Left cardiac atrium (tissue), 4 donors: ENCODE measurements around the gene NTM. TPM values are rescaled to one million over a fixed set of nuclear protein-coding genes. Genes with fewer than 3 reads are reported as not detected.

Experiments
- ATAC-seq, 2 donors: fragments of 200-7000 bp; cut with Tn5 transposase; one replicate each; pipeline ENCODE4 v1.9.1; 2020; ENCODE audit warnings: mild to moderate bottlenecking in 2 of 2, moderate library complexity in 2 of 2
- DNase-seq: peaks from one replicate; pipeline ENCODE4 v3.0.0-alpha.2; 2020
- intact Hi-C, 2 donors: fragments of 100-400 bp; cut with DNase I; formaldehyde crosslinking; loops; one replicate each; pipeline versions ENCODE4 v1.14.1 to v1.15.1; 2022 to 2023
- total RNA-seq, 2 donors: library from RNA; stranded (reverse); fragmentation: NEBNext Ultra II Directional; extraction: Animal tissue kit (Norgen Biotek cat#: 25700); gene quantifications; one replicate each; pipeline ENCODE4 v1.2.1, GENCODE V29; 2021
- donor health status: DM: no; HTN: yes; CAD: no.
- donor health status: DM: no; HTN: yes; CAD: no; lungs with severe emphysema.
- donor health status: DM: yes; HTN: yes; CAD: no.
- donor health status: Dilated cardiomyopathy.

The NTM gene
- total RNA-seq, 2 donors from 2014 or later = 21.5 to 37.4 TPM

GRCh38 chr11:131945706-131946105 lies 575.3 kb downstream of the NTM start:
- intact Hi-C loops = no loop called here
- no peak for DNase-seq
- no peak for ATAC-seq

GRCh38 chr11:131947511-131947910 lies 577.1 kb downstream of the NTM start:
- intact Hi-C loops = no loop called here
- no peak for DNase-seq
- no peak for ATAC-seq

GRCh38 chr11:131951121-131951520 lies 580.7 kb downstream of the NTM start:
- intact Hi-C loops = no loop called here
- no peak for ATAC-seq
- no peak for DNase-seq

- ATAC-seq (no peak), DNase-seq (no peak)
- intact Hi-C loops = no loop called here
Observed at GRCh38 chr11:131954146-131954545, 583.7 kb downstream of the NTM start.

GRCh38 chr11:131955904-131956303 lies 585.5 kb downstream of the NTM start:
- intact Hi-C loops = no loop called here
- ATAC-seq = peak in 1 of 2 donors; percentile 17
- no peak for DNase-seq

- ATAC-seq = no peak
- intact Hi-C loops = no loop called here
Observed at GRCh38 chr11:131957201-131957600, 586.8 kb downstream of the NTM start.

GRCh38 chr11:131957875-131958274 lies 587.5 kb downstream of the NTM start:
- no peak for DNase-seq
- intact Hi-C loops = no loop called here
- no peak for ATAC-seq

More at GRCh38 chr11:131957201-131957600, 586.8 kb downstream of the NTM start:
- DNase-seq = no peak

- intact Hi-C loops = no loop called here
- no peak for ATAC-seq
Observed at GRCh38 chr11:131962818-131963217, 592.4 kb downstream of the NTM start.

GRCh38 chr11:131964698-131965483 lies 594.5 kb downstream of the NTM start:
- intact Hi-C loops = no loop called here
- DNase-seq (no peak), ATAC-seq (no peak)

More at GRCh38 chr11:131962818-131963217, 592.4 kb downstream of the NTM start:
- DNase-seq = no peak

GRCh38 chr11:131965504-131965903 lies 595.1 kb downstream of the NTM start:
- intact Hi-C loops = no loop called here
- DNase-seq (no peak), ATAC-seq (no peak)

- DNase-seq (no peak), ATAC-seq (peak; percentile 57 to 80)
- intact Hi-C loops = no loop called here
Observed at GRCh38 chr11:131966667-131967066, 596.3 kb downstream of the NTM start.

GRCh38 chr11:131969261-131969660 lies 598.8 kb downstream of the NTM start:
- intact Hi-C loops = no loop called here
- ATAC-seq = no peak
- no peak for DNase-seq

- ATAC-seq = no peak
- intact Hi-C loops = no loop called here
- no peak for DNase-seq
Observed at GRCh38 chr11:131973061-131973460, 602.6 kb downstream of the NTM start.

GRCh38 chr11:131975619-131976018 lies 605.2 kb downstream of the NTM start:
- intact Hi-C loops = loop anchor here in 1 of 2 donors (5.0 kb wide), 1 partner anchor 52 kb away; no protein-coding TSS in a partner anchor
- ATAC-seq (no peak), DNase-seq (no peak)

- DNase-seq (no peak), ATAC-seq (no peak)
- intact Hi-C loops = loop anchor here in 1 of 2 donors (5.0 kb wide), 1 partner anchor 51 kb away; no protein-coding TSS in a partner anchor
Observed at GRCh38 chr11:131976021-131976420, 605.6 kb downstream of the NTM start.

- intact Hi-C loops = loop anchor here in 1 of 2 donors (5.0 kb wide), 1 partner anchor 50 kb away; no protein-coding TSS in a partner anchor
- ATAC-seq (no peak), DNase-seq (no peak)
Observed at GRCh38 chr11:131977231-131977630, 606.8 kb downstream of the NTM start.

GRCh38 chr11:131977854-131978253 lies 607.4 kb downstream of the NTM start:
- intact Hi-C loops = loop anchor here in 1 of 2 donors (5.0 kb wide), 1 partner anchor 49 kb away; no protein-coding TSS in a partner anchor
- ATAC-seq = peak in 1 of 2 donors; percentile 53
- DNase-seq = no peak

- intact Hi-C loops = loop anchor here in 1 of 2 donors (5.0 kb wide), 1 partner anchor 49 kb away; no protein-coding TSS in a partner anchor
- ATAC-seq (no peak), DNase-seq (no peak)
Observed at GRCh38 chr11:131978351-131978750, 607.9 kb downstream of the NTM start.

- DNase-seq (no peak), ATAC-seq (no peak)
- intact Hi-C loops = loop anchor here in 1 of 2 donors (5.0 kb wide), 1 partner anchor 48 kb away; no protein-coding TSS in a partner anchor
Observed at GRCh38 chr11:131979364-131979763, 608.9 kb downstream of the NTM start.

- intact Hi-C loops = loop anchor here in 1 of 2 donors (5.0 kb wide), 1 partner anchor 48 kb away; no protein-coding TSS in a partner anchor
- no peak for DNase-seq
- ATAC-seq = no peak
Observed at GRCh38 chr11:131980199-131980598, 609.8 kb downstream of the NTM start.
